ENCODE results near the gene KDM4C. TPM values are rescaled to one million over a fixed set of nuclear protein-coding genes. Genes with fewer than 3 reads are reported as not detected.

The KDM4C gene
- polyA plus RNA-seq, 1 experiment = 12.1 TPM

DNA sequence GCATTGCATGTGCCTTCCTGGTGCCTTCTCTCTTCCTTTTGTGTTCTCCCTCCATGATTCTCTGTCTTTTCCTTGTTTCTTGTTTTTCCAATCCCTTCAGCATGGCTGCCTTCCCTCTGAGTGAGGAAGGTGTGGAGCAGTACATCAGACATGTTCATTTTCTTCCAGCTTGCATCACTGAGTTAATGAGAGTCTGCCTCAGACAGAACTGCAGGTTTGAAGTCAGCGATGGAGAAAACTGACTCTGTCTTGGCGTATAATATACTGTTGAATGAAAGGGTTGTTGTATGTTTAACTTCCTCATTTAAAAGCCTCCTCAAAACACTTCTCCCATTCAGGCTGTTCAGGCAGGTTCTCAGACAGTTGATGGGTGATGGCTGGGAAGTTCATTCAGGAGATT, 129.3 kb downstream of the KDM4C start:
- DNase-seq (ENCODE audit: low read depth, low spot score) = no peak
- Histone ChIP-seq H3K9me3 (ENCODE audit: control insufficient read depth, insufficient read depth, low read length) (no peaks in the 10 kb centered on the region), H3K4me3 (ENCODE audit: low read depth, low read length) (no peak overlapping the region), H3K27ac (ENCODE audit: low read depth, low read length) (no peak overlapping the region), H3K27me3 (ENCODE audit: control insufficient read depth, insufficient read depth, low read length) (no peaks in the 10 kb centered on the region)
- ChIA-PET CTCF (no interaction called here), POLR2A (no interaction called here)
- TF ChIP-seq, protein P1, sequence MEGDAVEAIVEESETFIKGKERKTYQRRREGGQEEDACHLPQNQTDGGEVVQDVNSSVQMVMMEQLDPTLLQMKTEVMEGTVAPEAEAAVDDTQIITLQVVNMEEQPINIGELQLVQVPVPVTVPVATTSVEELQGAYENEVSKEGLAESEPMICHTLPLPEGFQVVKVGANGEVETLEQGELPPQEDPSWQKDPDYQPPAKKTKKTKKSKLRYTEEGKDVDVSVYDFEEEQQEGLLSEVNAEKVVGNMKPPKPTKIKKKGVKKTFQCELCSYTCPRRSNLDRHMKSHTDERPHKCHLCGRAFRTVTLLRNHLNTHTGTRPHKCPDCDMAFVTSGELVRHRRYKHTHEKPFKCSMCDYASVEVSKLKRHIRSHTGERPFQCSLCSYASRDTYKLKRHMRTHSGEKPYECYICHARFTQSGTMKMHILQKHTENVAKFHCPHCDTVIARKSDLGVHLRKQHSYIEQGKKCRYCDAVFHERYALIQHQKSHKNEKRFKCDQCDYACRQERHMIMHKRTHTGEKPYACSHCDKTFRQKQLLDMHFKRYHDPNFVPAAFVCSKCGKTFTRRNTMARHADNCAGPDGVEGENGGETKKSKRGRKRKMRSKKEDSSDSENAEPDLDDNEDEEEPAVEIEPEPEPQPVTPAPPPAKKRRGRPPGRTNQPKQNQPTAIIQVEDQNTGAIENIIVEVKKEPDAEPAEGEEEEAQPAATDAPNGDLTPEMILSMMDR (IDR thresholded peaks at IDR 0.05; ENCODE audit: low read depth, low read length) = no peak

- no peak for DNase-seq (ENCODE audit: low read depth, low spot score)
- TF ChIP-seq, protein P1 (IDR thresholded peaks at IDR 0.05; ENCODE audit: low read depth, low read length) = no peak
- ChIA-PET POLR2A (no interaction called here), CTCF (interaction anchor here (0.9 kb wide), 1 partner anchor 63 kb away, joined by 3 read pairs; no protein-coding TSS in a partner anchor)
- no peaks in the 10 kb centered on the region for H3K9me3 ChIP-seq (ENCODE audit: control insufficient read depth, insufficient read depth, low read length)
- H3K27ac ChIP-seq (ENCODE audit: low read depth, low read length) = no peak overlapping the region
- H3K27me3 ChIP-seq (ENCODE audit: control insufficient read depth, insufficient read depth, low read length) = no peaks in the 10 kb centered on the region
- H3K4me3 ChIP-seq (ENCODE audit: low read depth, low read length) = no peak overlapping the region
Observed at GRCh38 chr9:6889868-6890267, 132.1 kb downstream of the KDM4C start.

DNA sequence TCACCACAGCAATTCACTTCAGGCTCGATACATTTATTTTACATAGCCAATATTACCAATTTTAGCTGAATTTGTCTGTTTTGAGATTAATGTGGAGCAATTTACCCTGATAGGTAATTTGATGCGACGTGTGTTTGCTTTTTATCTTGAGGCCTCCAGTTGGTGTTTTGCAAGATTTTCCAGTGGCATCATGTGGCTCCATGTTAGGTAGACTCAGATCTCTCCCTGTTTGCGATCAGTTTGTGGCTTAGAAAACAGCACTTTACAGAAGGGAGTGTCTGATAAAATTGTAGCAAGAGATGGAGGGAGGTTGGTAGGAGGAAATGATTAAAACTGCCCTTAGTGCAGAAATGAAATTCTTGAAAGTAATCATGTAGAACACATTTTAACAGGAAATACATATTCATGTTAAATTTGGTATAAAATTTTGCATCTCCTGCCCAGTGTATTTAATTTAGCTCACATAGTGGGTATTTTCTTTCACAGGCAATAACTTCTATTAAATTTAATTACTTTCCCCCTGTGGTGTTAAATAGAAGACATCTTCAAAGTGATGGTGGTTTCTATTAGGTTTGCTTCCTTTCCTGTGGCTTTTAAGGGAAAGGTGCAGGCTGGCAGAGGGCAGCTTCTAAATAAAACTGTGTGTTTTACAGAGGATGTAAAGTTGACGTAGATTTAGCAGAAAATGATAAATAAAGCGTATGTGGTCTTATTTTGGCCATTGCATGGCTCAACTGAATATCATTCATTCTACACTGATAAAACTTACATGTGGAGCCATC, 135.8 kb downstream of the KDM4C start:
- no peak for DNase-seq (ENCODE audit: low read depth, low spot score)
- no peak overlapping the region for H3K27ac ChIP-seq (ENCODE audit: low read depth, low read length)
- no peaks in the 10 kb centered on the region for H3K27me3 ChIP-seq (ENCODE audit: control insufficient read depth, insufficient read depth, low read length)
- ChIA-PET CTCF (interaction anchor here (1.0 kb wide), 1 partner anchor 308 kb away, joined by 3 read pairs; no protein-coding TSS in a partner anchor), POLR2A (no interaction called here)
- no peak overlapping the region for H3K4me3 ChIP-seq (ENCODE audit: low read depth, low read length)
- TF ChIP-seq, protein P1 (IDR thresholded peaks at IDR 0.05; ENCODE audit: low read depth, low read length) = no peak
- no peaks in the 10 kb centered on the region for H3K9me3 ChIP-seq (ENCODE audit: control insufficient read depth, insufficient read depth, low read length)

GRCh38 chr9:6894135-6894534, 136.4 kb downstream of the KDM4C start:
- POLR2A ChIA-PET = no interaction called here
- no peaks in the 10 kb centered on the region for H3K27me3 ChIP-seq (ENCODE audit: control insufficient read depth, insufficient read depth, low read length)
- no peak for DNase-seq (ENCODE audit: low read depth, low spot score)
- H3K9me3 ChIP-seq (ENCODE audit: control insufficient read depth, insufficient read depth, low read length) = no peaks in the 10 kb centered on the region
- CTCF ChIA-PET = interaction anchor here (1.5 kb wide), 1 partner anchor 67 kb away, joined by 3 read pairs; no protein-coding TSS in a partner anchor
- TF ChIP-seq, protein P1 (IDR thresholded peaks at IDR 0.05; ENCODE audit: low read depth, low read length) = no peak
- no peak overlapping the region for H3K4me3 ChIP-seq (ENCODE audit: low read depth, low read length)
- no peak overlapping the region for H3K27ac ChIP-seq (ENCODE audit: low read depth, low read length)

GRCh38 chr9:6895754-6896153, 138.0 kb downstream of the KDM4C start:
- Histone ChIP-seq H3K27me3 (ENCODE audit: control insufficient read depth, insufficient read depth, low read length) (no peaks in the 10 kb centered on the region), H3K9me3 (ENCODE audit: control insufficient read depth, insufficient read depth, low read length) (no peaks in the 10 kb centered on the region), H3K27ac (ENCODE audit: low read depth, low read length) (no peak overlapping the region), H3K4me3 (ENCODE audit: low read depth, low read length) (no peak overlapping the region)
- ChIA-PET POLR2A (no interaction called here), CTCF (interaction anchor here (1.5 kb wide), 1 partner anchor 69 kb away, joined by 3 read pairs; no protein-coding TSS in a partner anchor)
- TF ChIP-seq, protein P1 (IDR thresholded peaks at IDR 0.05; ENCODE audit: low read depth, low read length) = no peak
- DNase-seq (ENCODE audit: low read depth, low spot score) = no peak
